HL-60/S4 (cell line): ENCODE data around the gene OR2A25.
"Not testable (repeated sequence)": the region's sequence is repeated elsewhere in the genome, so short reads cannot be mapped to it uniquely, and the experiment has no call there.

ENCODE experiments used
- in situ Hi-C: fragments of 300-500 bp; cut with MboI; formaldehyde crosslinking; loops from 2 replicates; pipeline ENCODE4 v1.14.3; 2022; ENCODE audit warnings: low sequenced_read_pairs

Gene OR2A25, protein sequence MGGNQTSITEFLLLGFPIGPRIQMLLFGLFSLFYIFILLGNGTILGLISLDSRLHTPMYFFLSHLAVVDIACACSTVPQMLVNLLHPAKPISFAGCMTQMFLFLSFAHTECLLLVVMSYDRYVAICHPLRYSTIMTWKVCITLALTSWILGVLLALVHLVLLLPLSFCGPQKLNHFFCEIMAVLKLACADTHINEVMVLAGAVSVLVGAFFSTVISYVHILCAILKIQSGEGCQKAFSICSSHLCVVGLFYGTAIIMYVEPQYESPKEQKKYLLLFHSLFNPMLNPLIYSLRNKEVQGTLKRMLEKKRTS

DNA sequence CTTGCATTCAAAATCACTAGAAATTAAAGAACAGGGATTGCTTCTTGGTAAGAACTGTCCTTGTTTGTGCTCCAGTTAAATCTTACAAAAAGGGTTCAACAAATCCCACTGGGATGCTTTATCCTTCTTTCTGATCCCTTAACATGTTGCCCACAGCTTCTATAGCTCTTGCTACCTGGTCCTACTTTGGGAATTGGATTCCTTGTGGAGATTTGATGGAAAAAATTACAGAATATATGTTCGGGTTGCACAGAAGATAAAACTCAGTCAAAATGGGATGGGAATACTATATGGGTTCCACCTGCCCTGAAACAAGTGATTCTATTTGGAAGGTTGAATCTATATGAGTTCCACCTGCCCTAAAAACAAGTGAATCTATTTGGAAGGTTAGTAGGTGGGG lies at the start of gene OR2A25:
OR2A25 (plus strand) TSS at position 301 of the 400 bp plus-strand sequence. CDS start 4,409 bp downstream, outside the sequence.
- in situ Hi-C loops = no loop called here

DNA sequence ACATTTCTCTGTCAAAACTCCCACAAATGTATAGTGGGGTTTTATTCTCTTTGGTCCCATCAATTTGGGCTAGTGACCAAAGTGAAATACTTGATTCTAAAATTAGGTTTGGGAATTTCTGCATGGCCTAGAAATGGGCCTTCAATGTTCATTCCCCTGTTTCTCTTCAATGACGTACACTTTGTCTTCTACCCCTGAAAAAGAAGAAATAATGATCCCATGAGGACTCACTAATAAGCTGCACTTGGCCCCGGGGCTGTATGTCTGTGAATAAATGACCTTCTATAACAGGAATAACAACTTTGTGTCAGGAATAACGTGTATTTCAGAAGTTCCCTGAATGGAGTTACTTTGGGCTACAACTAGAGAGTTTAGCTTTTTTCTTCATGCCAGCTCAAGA lies 49.3 kb upstream of the OR2A25 start:
- in situ Hi-C loops = no loop called here

DNA sequence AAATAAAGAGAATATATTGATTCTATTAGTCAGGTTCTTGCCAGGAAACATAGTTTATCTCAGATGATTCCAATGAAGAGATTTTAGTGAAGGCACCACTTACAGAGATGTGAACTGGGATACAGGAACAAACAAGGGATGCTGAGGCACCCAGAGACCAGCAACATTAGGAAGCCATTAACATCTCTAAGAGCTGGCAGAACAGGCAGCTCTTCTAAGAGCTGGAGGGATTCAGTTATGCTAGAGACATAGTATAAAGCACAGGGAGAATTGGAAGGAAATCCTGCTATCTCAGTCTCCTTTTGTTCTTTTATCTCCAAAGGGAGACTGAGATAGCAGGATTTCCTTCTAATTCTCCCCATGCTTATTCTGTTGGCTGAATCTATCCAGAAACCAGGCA lies 47.4 kb upstream of the OR2A25 start:
- in situ Hi-C loops = no loop called here

DNA sequence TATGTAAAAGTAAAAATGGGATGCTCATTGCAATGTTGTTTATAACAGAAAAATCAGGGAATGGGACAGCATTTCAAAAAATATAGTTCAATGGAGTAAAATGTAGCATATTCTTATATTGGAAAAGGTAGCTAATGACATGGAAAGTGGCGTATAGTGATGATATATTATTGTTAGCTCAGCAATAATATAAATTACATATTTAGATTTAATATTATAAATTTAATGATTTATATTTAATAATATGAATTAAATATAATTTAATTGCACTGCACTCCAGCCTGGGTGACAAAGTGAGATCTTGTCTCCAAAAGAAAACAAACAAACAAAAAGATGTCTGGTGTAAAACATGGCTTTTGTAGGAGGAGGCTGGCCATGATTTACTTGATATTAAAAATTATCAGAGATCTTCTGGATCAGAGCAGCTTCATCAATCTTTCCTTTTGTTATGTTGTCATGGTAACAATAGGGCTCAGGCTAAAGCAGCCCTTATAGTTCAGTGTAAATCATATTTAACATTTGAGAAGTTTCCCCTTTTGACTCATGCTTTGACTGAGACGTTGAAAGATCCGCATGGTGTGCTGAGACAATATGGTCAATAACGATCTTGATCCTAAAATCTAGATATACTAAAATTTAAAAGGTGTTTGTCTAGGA lies 46.3 kb upstream of the OR2A25 start:
- in situ Hi-C loops = no loop called here

DNA sequence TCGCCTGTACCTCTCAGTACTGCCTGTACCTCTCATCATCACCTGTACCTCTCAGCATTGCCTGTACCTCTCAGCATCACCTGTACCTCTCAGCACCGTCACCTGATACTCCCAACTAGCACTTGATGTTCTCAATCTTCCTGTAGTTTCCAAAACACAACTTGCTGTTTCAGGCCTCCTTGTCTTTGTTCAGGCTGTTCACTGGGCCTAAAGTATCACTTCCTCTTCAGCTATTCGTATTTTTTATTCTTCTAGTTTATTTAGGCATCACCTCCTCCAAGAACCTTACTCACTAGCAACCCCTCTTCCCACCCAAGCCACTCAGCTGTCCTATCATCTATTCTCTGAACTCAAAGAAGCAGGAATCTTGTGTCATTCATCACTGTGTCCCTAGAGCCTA lies 45.4 kb upstream of the OR2A25 start:
- in situ Hi-C loops = no loop called here

DNA sequence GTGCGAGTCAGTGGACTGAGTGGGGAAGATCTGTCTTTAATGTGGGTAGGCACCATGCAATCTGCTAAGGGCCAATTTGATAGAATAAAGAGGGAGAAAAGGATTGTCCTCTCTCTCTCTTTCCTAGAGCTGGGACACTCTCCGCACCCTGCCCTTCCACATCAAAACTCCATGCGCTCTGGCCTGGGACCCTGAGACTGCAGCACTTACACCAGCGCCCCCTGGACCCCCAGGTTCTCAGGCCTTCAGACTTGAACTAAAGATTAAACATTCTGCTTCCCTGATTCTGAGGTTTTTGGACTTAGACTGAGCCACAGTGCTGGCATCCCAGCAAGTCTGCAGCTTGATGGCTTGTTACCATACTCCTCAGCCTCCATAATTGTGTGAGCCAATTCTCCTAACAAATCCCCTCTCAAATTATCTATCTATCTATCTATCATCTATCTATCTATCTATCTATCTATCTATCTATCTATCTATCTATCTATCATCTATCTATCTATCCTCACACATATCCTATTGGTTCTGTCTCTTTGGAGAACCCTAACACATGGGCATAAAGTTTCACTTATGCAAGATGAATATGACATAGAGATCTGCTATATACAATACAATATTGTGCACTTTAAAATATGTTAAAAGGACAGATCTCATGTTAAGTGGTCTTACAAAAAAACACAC lies 43.3 kb upstream of the OR2A25 start:
- in situ Hi-C loops = no loop called here

DNA sequence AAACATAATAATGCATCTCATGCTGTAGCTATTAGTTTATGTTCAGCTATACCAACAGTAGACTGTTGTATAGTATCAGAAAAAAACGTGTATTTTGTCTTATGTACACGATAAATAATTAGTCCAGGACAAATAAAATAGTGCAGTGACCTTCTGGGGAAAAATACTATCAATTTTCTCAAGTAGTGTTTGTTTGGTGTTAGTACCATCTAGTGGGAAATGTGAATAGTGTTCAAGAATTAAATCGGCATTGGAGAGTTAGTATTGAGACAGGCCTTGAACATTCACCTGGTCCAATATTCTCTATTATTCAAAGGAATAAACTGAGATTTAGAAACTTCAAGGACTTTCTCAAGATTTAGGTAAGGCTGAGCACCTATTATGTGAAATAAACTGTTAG lies 42.5 kb upstream of the OR2A25 start:
- in situ Hi-C loops = no loop called here

DNA sequence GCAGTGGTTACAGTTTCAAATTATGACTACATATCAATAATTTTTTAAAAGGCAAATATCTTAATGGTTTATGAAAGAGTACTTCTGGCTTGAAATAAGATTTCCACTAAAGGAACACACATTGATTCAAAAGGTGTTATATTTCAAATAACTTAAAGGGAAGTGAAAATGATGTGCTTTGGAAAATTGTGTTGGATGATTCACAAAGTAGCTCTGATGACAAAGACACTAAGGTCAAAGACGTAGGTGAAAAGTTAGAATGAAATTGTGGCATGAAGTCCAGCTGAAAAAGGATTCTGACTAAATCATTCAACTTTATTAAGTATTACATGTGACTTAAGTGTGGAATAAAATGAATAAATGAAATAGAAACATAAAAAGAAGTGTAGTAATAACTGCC lies 41.6 kb upstream of the OR2A25 start:
- in situ Hi-C loops = no loop called here

DNA sequence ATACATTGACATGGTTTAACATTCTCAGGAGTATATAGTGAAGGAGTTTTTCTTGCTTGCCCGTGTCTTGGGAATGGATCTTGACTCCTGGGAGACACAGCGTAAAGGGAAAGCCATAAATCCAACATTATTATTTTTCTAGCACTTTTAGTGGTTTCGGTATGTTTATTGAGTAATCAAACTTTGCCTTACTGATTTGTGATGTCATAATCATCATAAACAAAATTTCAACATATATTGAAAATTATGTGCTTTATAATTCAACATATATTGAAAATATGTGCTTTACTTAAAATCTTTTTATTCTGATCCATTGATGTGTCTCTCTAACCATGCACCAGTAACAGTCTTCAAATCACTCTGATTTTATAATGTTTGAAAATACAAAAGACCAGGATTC lies 41.1 kb upstream of the OR2A25 start:
- in situ Hi-C loops = no loop called here

DNA sequence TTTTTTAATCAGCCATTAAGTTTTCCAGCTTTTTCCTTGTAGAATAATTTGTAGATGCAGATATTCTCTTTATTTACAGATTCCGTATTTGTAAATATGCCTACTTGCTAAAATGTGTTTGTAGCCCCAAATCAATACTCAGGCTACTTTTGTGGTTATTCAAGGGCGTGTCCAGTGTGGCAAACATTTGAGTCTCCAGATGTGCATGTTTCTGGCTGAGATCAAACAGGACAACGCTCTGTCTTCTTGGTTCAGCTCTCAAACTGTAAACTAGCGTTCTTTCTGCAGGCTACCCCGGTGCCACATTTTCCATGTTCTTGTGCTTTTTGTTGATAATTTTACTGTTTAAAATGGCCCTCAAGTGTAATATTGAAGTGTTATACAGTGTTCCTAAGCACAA lies 37.1 kb upstream of the OR2A25 start:
- in situ Hi-C loops = no loop called here

DNA sequence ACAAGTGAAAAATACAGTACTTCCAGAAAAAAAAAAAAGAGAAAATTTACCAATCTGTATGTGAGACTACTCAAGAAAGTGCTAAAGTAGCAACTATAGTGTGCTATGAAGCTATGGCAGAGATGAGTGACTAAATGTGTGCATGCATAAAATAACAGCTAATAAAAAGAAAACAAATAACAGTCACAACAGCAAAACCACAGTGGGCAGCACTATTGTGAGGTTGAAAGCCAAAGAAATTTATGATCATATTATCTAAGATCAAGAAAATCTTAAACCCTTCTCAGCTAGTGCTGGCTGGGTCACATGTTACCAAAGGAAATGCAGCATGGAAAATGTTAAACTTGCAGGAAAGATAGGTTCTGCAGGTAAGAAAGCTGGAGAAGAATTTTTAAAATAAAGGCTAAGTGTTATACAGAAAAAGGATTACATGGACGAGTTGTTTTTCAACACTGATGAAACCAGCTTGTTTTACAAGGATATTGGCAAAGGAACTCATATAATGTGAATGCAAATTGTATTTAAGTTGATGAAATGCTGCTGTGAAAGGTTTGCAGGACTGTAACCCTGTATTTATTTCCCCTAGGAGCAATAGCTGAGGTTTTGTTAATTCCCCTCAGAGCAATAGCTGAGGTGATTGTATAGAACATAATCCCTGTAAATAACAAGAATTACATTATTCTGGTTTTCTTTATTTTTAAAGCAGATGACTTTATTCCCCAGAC lies 36.5 kb upstream of the OR2A25 start:
- in situ Hi-C loops = no loop called here

DNA sequence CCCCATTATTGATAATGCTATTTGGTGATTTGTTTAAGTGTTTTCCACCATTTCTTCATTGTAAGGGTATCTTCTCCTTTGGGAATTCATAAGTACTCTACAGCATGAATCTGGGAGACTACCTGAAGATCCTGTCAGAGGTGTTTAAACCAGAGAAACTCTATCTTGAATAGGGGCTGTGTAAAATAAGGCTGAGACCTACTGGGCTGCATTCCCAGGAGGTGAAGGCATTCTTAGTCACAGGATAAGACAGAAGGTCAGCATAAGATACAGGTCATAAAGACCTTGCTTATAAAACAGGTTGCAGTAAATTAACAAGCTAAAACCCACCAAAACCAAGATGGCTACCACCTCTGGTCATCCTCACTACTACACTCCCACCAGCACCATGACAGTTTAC lies 34.2 kb upstream of the OR2A25 start:
- in situ Hi-C loops = no loop called here

DNA sequence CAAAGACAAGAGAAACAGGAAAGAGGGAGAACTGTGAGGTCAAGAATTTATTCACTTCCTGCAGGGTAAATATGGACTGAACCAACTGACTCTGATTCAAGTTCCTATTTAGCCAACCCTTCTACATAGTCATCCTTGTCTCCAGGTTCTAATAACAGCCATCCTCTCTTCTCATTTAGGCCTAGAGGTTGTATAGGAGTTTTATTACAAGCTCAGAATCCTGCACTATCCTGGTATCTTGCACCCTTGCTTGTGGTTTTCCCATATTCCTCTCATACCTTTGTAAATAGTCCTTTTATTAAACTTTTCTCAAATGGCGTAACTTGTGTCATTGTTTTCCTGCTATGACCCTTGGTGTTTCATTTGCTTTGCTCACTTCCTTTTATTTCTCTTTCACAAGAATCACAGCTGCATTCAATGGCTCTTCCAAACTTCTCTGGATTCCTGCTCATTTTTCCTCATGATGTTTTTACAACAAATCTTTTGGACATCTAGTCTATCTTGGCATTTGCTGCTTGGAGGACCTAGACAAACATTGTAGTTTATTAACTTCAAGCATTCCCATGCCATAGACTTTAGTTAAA lies 33.2 kb upstream of the OR2A25 start:
- in situ Hi-C loops = no loop called here

DNA sequence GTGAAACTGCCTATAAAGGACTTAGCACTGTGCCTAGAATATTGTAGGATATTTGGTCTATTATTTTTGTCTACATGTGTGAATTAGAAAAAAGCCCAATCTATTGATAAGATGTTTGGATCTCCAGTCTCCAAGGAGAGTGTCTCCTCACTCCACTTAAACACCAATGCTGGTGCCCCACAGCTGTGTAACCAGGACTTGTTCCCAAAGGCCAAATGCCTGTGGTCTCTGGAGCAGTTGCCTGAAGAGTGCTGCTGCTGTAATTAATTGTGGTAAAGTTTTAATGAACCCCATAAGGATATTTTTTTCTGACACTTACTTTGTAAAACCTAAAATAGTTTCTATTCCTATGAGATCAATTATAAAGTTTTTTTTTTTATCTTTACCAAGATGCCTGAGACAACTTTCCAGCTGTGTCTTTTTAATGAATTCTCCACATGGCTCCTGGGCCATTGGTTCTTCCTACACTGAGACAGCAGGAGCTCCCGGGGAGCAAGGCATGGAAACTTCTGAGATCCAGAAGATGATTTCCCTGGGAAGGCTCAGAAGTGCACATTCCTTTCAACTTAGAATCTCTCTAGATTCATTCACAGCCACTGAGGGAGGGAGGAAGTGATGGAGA lies 32.1 kb upstream of the OR2A25 start:
- in situ Hi-C loops = no loop called here

DNA sequence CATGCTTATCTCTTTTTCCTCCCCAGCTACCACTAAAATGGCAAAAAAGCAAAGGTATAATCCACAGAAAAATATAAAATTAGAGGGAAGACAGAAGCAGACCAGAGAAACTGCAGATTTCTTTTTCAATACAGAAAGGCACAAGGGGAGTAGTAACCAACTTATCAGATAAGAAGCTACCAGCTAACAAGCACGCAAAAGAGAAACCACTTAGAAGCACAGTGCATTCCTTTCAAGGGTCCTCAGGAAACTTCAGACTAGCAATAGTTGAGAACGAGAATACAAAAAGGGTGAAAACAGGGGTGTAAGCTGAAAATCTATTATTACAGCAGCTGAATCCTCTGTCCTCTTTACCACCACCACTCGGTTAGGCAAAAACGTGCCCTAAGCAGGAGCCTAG lies 30.7 kb upstream of the OR2A25 start:
- in situ Hi-C loops = no loop called here

DNA sequence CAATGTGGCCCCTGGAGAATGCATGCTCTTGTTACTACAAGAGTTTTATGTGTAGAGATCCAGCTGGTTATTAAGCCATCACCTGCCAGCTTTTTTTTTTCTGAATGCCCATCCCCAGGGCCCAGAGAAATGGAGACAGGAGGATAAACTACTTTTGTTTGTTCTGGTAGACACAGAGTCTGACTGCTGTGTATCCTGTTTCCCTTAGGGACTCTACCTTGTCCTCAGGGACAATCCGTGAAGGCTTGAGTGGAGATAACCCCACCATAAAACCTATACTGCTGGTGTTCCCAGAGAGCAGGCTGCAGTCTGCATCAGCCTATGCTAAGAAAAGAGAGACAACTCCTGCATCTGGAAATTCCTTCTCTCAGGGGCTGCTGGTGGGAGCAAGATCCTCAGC lies 21.0 kb upstream of the OR2A25 start, which contains the start of gene OR2A5:
OR2A5 (plus strand) TSS at position 301 of the 400 bp plus-strand sequence. CDS start 1,454 bp downstream, outside the sequence.
- in situ Hi-C loops = no loop called here

DNA sequence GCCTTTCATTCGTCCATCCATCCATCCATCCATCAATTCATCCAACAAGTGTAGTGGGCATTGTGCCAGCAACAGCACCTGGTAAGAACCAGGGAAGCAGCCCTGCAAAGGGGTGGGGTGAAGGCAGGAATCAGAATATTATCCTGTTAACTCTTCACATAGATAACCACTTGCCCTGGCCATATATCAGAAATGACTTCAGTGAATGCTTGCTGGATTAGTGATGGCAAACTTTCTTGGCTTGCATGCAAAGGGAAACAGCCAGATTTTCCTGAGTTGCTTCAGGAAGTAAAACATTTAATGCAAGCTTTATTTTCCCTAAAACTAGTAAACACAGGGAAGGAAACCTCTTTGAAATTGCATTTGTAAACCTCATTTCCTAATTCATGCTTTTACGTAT lies 20.1 kb upstream of the OR2A25 start:
- in situ Hi-C loops = no loop called here

DNA sequence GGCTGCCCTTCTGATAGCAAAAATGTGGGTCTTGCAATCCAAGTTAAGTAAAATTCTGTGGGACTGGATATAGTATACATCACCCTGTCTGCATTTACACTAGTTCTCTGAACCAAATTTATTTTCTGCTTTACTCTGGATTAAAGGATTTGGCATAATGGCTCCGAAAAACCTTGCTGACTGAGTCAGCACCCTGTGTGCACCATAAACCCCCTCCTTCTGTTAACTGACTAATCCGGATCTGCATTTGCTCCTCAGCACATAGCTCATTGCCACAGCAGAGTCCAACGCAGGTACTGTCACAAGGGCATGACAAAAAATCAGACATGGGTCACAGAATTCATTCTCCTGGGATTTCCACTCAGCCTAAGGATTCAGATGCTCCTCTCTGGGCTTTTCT lies 19.5 kb upstream of the OR2A25 start:
- in situ Hi-C loops = no loop called here

DNA sequence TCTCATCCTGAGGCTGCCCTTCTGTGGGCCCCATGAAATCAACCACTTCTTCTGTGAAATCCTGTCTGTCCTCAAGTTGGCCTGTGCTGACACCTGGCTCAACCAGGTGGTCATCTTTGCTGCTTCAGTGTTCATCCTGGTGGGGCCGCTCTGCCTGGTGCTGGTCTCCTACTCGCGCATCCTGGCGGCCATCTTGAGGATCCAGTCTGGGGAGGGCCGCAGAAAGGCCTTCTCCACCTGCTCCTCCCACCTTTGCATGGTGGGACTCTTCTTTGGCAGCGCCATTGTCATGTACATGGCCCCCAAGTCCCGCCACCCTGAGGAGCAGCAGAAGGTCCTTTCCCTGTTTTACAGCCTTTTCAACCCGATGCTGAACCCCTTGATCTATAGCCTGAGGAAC lies 18.7 kb upstream of the OR2A25 start:
- in situ Hi-C loops = not testable (repeated sequence)

DNA sequence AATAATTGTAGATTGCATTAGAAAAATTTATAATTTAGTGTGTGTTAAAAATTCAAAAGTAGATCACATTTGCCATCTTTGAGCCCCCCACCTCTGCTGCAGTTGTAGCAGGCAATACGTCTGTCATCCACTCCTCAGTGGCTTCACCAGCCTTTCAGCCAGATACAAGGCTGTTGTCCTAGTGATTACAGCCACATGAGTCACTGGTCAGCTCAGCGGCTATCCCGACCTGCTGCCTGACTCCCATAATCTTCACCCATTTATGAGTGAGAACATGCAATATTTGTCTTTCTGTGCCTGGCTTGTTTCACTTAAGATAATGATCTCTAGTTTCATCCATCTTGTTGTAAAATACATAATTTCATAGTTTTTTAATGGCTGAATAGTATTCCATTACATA lies 11.7 kb upstream of the OR2A25 start:
- in situ Hi-C loops = no loop called here

DNA sequence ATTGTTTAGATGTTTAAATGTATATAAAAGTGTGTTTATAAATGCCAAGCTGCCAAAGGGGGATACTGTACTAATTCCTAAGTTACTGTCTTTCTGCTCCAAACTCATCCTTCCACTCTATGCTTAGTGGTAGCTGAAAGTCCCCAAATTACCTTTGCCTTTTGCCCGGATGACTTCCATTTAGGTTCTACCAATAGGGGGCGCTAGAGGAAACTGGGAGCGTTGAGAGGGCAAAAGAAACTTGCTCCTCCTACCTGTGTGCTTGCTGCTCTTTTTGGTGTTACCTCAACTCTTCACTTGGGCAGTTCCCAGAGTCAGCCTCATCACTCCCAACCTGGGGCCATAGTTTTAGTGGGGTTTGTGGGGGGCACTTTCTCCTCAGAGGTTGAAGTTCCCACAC lies 5.9 kb upstream of the OR2A25 start:
- in situ Hi-C loops = no loop called here
